Measurements from ENCODE around the gene C18orf63.

- no peak for TF ChIP-seq CTCF (IDR thresholded peaks at IDR 0.05)
- no peak for TF ChIP-seq POLR2A (IDR thresholded peaks at IDR 0.05)
Measured at GRCh38 chr18:74351354-74351753, 35.7 kb downstream of the C18orf63 start.
